RWPE1 (cell line): Measurements from ENCODE around the gene IFT122.
"Not testable (repeated sequence)": the region's sequence is repeated elsewhere in the genome, so short reads cannot be mapped to it uniquely, and the experiment has no call there.

Experiments
- CTCF ChIA-PET: fragments of 350-600 bp; sonication (Branson Sonifier 250); formaldehyde crosslinking; extraction: SDS; loops from one replicate; lab custom pipeline; 2021; lab: Yijun Ruan, JAX
- POLR2A ChIA-PET: fragments of 400-600 bp; formaldehyde crosslinking; extraction: SDS; loops from one replicate; lab custom pipeline; 2020; ENCODE audit warnings: antibody characterized with exemption; ENCODE audit not compliant: low non-redundant PET; lab: Yijun Ruan, JAX
- DNase-seq: peaks from one replicate; pipeline ENCODE4 v3.0.0; 2012; ENCODE audit warnings: low spot score
- H3K27ac ChIP-seq: fragments of 450-650 bp; 2 replicates; pipeline ENCODE4 v1.5.1; 2017
- CTCF ChIP-seq: fragments of 450-650 bp; conservative IDR thresholded peaks from 2 replicates; pipeline ENCODE4 v1.5.1; 2017; ENCODE audit warnings: low read depth, mild to moderate bottlenecking

Gene IFT122

GRCh38 chr3:129487183-129487867 lies 47.3 kb downstream of the IFT122 start:
- ChIA-PET POLR2A (no interaction called here), CTCF (interaction anchor here (1.2 kb wide), 1 partner anchor 343 kb away, joined by 4 read pairs; no protein-coding TSS in a partner anchor)
- no peak for TF ChIP-seq CTCF

GRCh38 chr3:129487868-129488335 lies 47.9 kb downstream of the IFT122 start:
- CTCF ChIA-PET, POLR2A ChIA-PET, DNase-seq, H3K27ac ChIP-seq: not testable (repeated sequence)

More at GRCh38 chr3:129487183-129487867, 47.3 kb downstream of the IFT122 start:
- peak overlapping the region; percentile 80 for H3K27ac ChIP-seq
- DNase-seq: no peak

- CTCF ChIA-PET: interaction anchor here (1.5 to 1.6 kb wide), 2 partner anchors 137 to 336 kb away, joined by 5 read pairs; no protein-coding TSS in a partner anchor
- DNase-seq, POLR2A ChIA-PET, H3K27ac ChIP-seq: not testable (repeated sequence)
Observed at GRCh38 chr3:129489258-129489657, 49.2 kb downstream of the IFT122 start.

- peak overlapping the region; percentile 19; the same call in 1 of the 2 replicates for H3K27ac ChIP-seq
- peak; percentile 84 for TF ChIP-seq CTCF
- CTCF ChIA-PET: interaction anchor here (0.6 to 1.6 kb wide), 11 partner anchors 10 to 518 kb away, joined by 3 to 8 read pairs (median 4); no protein-coding TSS in a partner anchor
- DNase-seq: peak; percentile 81
- POLR2A ChIA-PET: interaction anchor here (0.6 kb wide), 1 partner anchor 231 kb away, joined by 3 read pairs; no protein-coding TSS in a partner anchor
Observed at GRCh38 chr3:129490273-129490675, 50.2 kb downstream of the IFT122 start.

- not testable (repeated sequence) for DNase-seq, H3K27ac ChIP-seq
- CTCF ChIA-PET: interaction anchor here (1.6 kb wide), 1 partner anchor 338 kb away, joined by 8 read pairs; no protein-coding TSS in a partner anchor
- POLR2A ChIA-PET: interaction anchor here (0.6 kb wide), 1 partner anchor 231 kb away, joined by 3 read pairs; no protein-coding TSS in a partner anchor
Observed at GRCh38 chr3:129491077-129491476, 51.1 kb downstream of the IFT122 start.

GRCh38 chr3:129491794-129492193 lies 51.8 kb downstream of the IFT122 start:
- ChIA-PET POLR2A (no interaction called here), CTCF (no interaction called here)

GRCh38 chr3:129492691-129493090 lies 52.7 kb downstream of the IFT122 start:
- ChIA-PET POLR2A (interaction anchor here (0.6 kb wide), 1 partner anchor 133 kb away, joined by 7 read pairs; no protein-coding TSS in a partner anchor), CTCF (interaction anchor here (0.6 kb wide), 2 partner anchors 213 to 523 kb away, joined by 3 to 4 read pairs; no protein-coding TSS in a partner anchor)
- DNase-seq: no peak
- no peak for TF ChIP-seq CTCF
- no peak overlapping the region for H3K27ac ChIP-seq

More at GRCh38 chr3:129491794-129492193, 51.8 kb downstream of the IFT122 start:
- no peak overlapping the region for H3K27ac ChIP-seq
- TF ChIP-seq CTCF: no peak
- no peak for DNase-seq
